Stimulated activated CD8-positive, alpha-beta memory T cell treated with anti-CD3 and anti-CD28 coated beads, Interleukin-15, amount 100 ng/mL, for 4 hours (primary cell): ENCODE data around the gene MAD1L1.
A peak's percentile ranks its signal among the peaks of the same experiment; 100 is the strongest.
"Not testable (repeated sequence)": the region's sequence is repeated elsewhere in the genome, so short reads cannot be mapped to it uniquely, and the experiment has no call there.

Experiments
- DNase-seq, 2 donors: peaks; one replicate each; pipeline ENCODE4 v3.0.0-alpha.2; 2020; ENCODE audit warnings: low read depth in 2 of 2

The MAD1L1 gene

GRCh38 chr7:1841286-1842021 lies 391.3 kb downstream of the MAD1L1 start:
- not testable (repeated sequence) for DNase-seq

- not testable (repeated sequence) for DNase-seq
These were observed 392.0 kb downstream of the MAD1L1 start for GRCh38 chr7:1840744-1841143.

- no peak for DNase-seq
These were observed 393.0 kb downstream of the MAD1L1 start for GRCh38 chr7:1839701-1840100.

- DNase-seq = not testable (repeated sequence)
These were observed 393.7 kb downstream of the MAD1L1 start for GRCh38 chr7:1838911-1839531.

- not testable (repeated sequence) for DNase-seq
These were observed 394.2 kb downstream of the MAD1L1 start for GRCh38 chr7:1838544-1838872.

GRCh38 chr7:1837696-1838543 lies 394.8 kb downstream of the MAD1L1 start:
- DNase-seq = not testable (repeated sequence)

- not testable (repeated sequence) for DNase-seq
These were observed 400.7 kb downstream of the MAD1L1 start for GRCh38 chr7:1831933-1832535.

GRCh38 chr7:1831471-1831870 lies 401.3 kb downstream of the MAD1L1 start:
- DNase-seq = not testable (repeated sequence)

- DNase-seq = not testable (repeated sequence)
These were observed 403.1 kb downstream of the MAD1L1 start for GRCh38 chr7:1829668-1830067.

GRCh38 chr7:1829111-1829510 lies 403.6 kb downstream of the MAD1L1 start:
- no peak for DNase-seq

- DNase-seq = not testable (repeated sequence)
These were observed 404.6 kb downstream of the MAD1L1 start for GRCh38 chr7:1828170-1828569.

GRCh38 chr7:1827521-1827981 lies 405.2 kb downstream of the MAD1L1 start:
- DNase-seq = not testable (repeated sequence)

- not testable (repeated sequence) for DNase-seq
These were observed 405.8 kb downstream of the MAD1L1 start for GRCh38 chr7:1826931-1827330.

GRCh38 chr7:1825897-1826741 lies 406.6 kb downstream of the MAD1L1 start:
- no peak for DNase-seq

GRCh38 chr7:1825647-1825896 lies 407.2 kb downstream of the MAD1L1 start:
- not testable (repeated sequence) for DNase-seq

GRCh38 chr7:1824882-1825646 lies 407.7 kb downstream of the MAD1L1 start:
- DNase-seq = peak in 1 of 2 donors; percentile 10

GRCh38 chr7:1824151-1824881 lies 408.4 kb downstream of the MAD1L1 start:
- not testable (repeated sequence) for DNase-seq

- no peak for DNase-seq
These were observed 409.2 kb downstream of the MAD1L1 start for GRCh38 chr7:1823376-1824150.

GRCh38 chr7:1819259-1819841 lies 413.4 kb downstream of the MAD1L1 start:
- no peak for DNase-seq
